ENCODE measurements around the gene MRPL55.

DNA sequence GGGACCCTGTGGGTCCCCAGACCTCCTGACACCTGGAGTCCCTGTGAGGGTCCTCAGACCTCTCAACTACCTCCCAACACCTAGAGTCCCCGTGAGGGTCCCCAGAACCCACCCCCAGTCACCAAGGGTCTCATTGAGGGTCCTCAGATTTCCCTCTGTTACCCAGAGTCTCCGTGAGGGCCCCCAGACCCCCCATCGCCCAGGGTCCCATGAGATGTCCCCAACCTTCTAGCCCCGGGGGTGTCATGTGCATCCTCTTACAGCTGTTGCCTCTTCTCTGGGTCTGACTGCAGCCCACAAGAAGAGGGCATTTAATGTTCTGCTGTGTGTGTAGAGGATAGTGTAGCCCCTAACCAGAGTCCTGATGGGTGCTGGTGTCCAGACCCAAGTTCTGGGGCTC, 38.7 kb upstream of the MRPL55 start:
- TF ChIP-seq CTCF (IDR thresholded peaks at IDR 0.05 in 4 of 5, conservative IDR thresholded peaks at IDR 0.05 in 1 of 5) (no peak), POLR2A (IDR thresholded peaks at IDR 0.05) (no peak)
